Choroid plexus epithelial cell (primary cell): ENCODE data around the gene NUP43.
A peak's percentile ranks its signal among the peaks of the same experiment; 100 is the strongest.

Experiments
- DNase-seq: peaks from one replicate; pipeline ENCODE4 v3.0.0-alpha.2; 2010; ENCODE audit warnings: low read depth
- H3K4me3 ChIP-seq: 2 replicates; pipeline ENCODE4 v1.5.1; 2011; ENCODE audit warnings: low read depth, mild to moderate bottlenecking, control low read depth, low read length, moderate library complexity
- CTCF ChIP-seq: conservative IDR thresholded peaks from 2 replicates; pipeline ENCODE4 v1.5.1; 2011; ENCODE audit warnings: low read depth, mild to moderate bottlenecking, control low read depth, inconsistent platforms, low read length, moderate library complexity

Gene NUP43

GRCh38 chr6:149746147-149746946 lies at the start of gene NUP43:
Gene NUP43, minus strand, starts transcription at chr6:149746529. Its CDS starts 34 bp downstream, at chr6:149746495.
- DNase-seq, result peak; percentile 97
- peak; percentile 59 for TF ChIP-seq CTCF
- peak within 1 kb of the TSS; percentile 94 for H3K4me3 ChIP-seq

- H3K4me3 ChIP-seq, result no peak overlapping the region
- TF ChIP-seq CTCF, result no peak
- DNase-seq, result no peak
Measured at GRCh38 chr6:149783551-149783950, 37.2 kb upstream of the NUP43 start.

- no peak for TF ChIP-seq CTCF
- DNase-seq, result no peak
- no peak overlapping the region for H3K4me3 ChIP-seq
Measured at GRCh38 chr6:149782337-149782736, 36.0 kb upstream of the NUP43 start.

- H3K4me3 ChIP-seq, result no peak overlapping the region
- no peak for TF ChIP-seq CTCF
- peak; percentile 6 for DNase-seq
Measured at GRCh38 chr6:149781715-149782114, 35.4 kb upstream of the NUP43 start.

- H3K4me3 ChIP-seq, result no peak overlapping the region
- TF ChIP-seq CTCF, result no peak
- no peak for DNase-seq
Measured at GRCh38 chr6:149779644-149779963, 33.3 kb upstream of the NUP43 start.

- no peak for DNase-seq
- TF ChIP-seq CTCF, result no peak
- no peak overlapping the region for H3K4me3 ChIP-seq
Measured at GRCh38 chr6:149777624-149778023, 31.3 kb upstream of the NUP43 start.

- no peak for TF ChIP-seq CTCF
Measured at GRCh38 chr6:149771925-149772324, 25.6 kb upstream of the NUP43 start.

More at GRCh38 chr6:149771925-149772324, 25.6 kb upstream of the NUP43 start:
- H3K4me3 ChIP-seq, result no peak overlapping the region
- DNase-seq, result no peak
